Activated naive CD4-positive, alpha-beta T cell treated with anti-CD3 and anti-CD28 coated beads for 36 hours (primary cell): ENCODE measurements around the gene TBX10. TPM values are rescaled to one million over a fixed set of nuclear protein-coding genes. Genes with fewer than 3 reads are reported as not detected.
"Not testable (repeated sequence)": the region's sequence is repeated elsewhere in the genome, so short reads cannot be mapped to it uniquely, and the experiment has no call there.

ENCODE experiments used
- CTCF ChIA-PET: fragments of 350-600 bp; sonication (Branson Sonifier 250); formaldehyde crosslinking; loops from one replicate; lab custom pipeline; 2021; ENCODE audit warnings: antibody characterized with exemption; lab: Charles Lee
- DNase-seq: peaks from one replicate; pipeline ENCODE4 v3.0.0-alpha.2; 2020
- H3K27ac Mint-ChIP-seq: one replicate; pipeline ENCODE4 v1.8.0; 2021; ENCODE audit warnings: mild to moderate bottlenecking, mixed read lengths
- H3K27me3 Mint-ChIP-seq: one replicate; pipeline ENCODE4 v1.8.0; 2021; ENCODE audit warnings: low read depth, mixed read lengths
- H3K36me3 Mint-ChIP-seq: one replicate; pipeline ENCODE4 v1.8.0; 2021; ENCODE audit warnings: low read depth, mixed read lengths
- H3K4me1 Mint-ChIP-seq: one replicate; pipeline ENCODE4 v1.8.0; 2021; ENCODE audit warnings: low read depth, mixed read lengths
- H3K4me3 Mint-ChIP-seq: one replicate; pipeline ENCODE4 v1.8.0; 2021; ENCODE audit warnings: mild to moderate bottlenecking, moderate library complexity, mixed read lengths
- H3K9me3 Mint-ChIP-seq: one replicate; pipeline ENCODE4 v1.8.0; 2021; ENCODE audit warnings: mixed read lengths
- intact Hi-C: fragments of 100-400 bp; cut with micrococcal nuclease; formaldehyde crosslinking; loops from one replicate; pipeline ENCODE4 v1.15.1; 2023
- total RNA-seq, 2 experiments: library from RNA; stranded (reverse); gene quantifications; one replicate each; pipeline ENCODE4 v1.2.3, GENCODE V29; 2021

Gene TBX10
- total RNA-seq, 2 experiments from 2014 or later, result not detected

DNA sequence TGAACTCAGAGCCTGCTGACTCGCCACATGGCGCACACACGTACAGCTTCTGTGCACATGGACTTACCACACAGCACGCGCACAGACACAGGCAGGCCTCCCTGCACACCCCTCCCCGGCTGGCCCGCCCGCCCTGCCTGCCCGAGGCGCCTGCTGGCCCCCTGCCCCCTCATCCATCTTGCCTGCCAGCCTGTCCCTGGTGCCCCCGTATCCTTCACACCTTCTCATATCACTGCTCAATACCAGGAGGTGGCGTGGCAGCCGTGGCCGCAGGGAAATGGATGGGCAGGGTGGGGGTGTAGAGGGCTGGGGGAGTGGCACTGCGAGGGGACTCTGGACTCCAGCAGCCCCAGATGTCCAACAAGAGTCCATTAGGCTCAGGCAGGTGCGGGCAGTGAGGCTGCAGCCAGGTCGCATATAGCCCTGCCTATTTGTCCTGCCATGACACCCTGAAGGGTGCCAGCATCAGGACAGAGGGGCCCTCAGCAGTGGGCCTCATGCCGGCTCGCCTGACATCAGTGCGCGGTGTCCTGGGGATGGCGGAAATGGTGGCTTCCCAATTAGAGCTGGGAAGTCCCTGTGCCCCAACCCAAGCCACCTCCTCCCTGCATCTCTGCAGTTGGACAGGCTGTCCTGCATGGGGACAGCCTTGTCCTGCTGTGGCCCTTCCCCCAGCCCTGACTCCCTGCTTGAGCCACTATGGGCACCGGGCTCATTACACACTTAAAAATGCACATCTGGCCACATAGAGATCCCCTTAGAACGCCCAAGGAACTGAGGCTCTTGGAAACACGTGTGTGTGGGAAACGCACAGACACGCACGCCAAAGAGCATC is 2.0 kb upstream of the TBX10 start:
- intact Hi-C loops, result loop anchor here (5.0 kb wide), 1 partner anchor 151 kb away; no protein-coding TSS in a partner anchor
- H3K4me1 Mint-ChIP-seq, result peaks cover 7% of the 10 kb centered on the region
- no peaks in the 10 kb centered on the region for H3K9me3 Mint-ChIP-seq
- H3K36me3 Mint-ChIP-seq, result no peaks in the 10 kb centered on the region
- H3K27ac Mint-ChIP-seq, result no peak overlapping the region
- DNase-seq, result no peak
- peaks cover 2% of the 10 kb centered on the region for H3K27me3 Mint-ChIP-seq
- H3K4me3 Mint-ChIP-seq, result no peak overlapping the region
- CTCF ChIA-PET, result no interaction called here

- Mint-ChIP-seq H3K27ac (no peak overlapping the region), H3K27me3 (no peaks in the 10 kb centered on the region), H3K9me3 (no peaks in the 10 kb centered on the region), H3K36me3 (no peaks in the 10 kb centered on the region), H3K4me1 (peaks cover under 1% of the 10 kb centered on the region), H3K4me3 (no peak overlapping the region)
- DNase-seq, result no peak
- intact Hi-C loops, result loop anchor here (5.0 kb wide), 1 partner anchor 151 kb away; no protein-coding TSS in a partner anchor
- CTCF ChIA-PET, result interaction anchor here (0.9 to 1.5 kb wide), 2 partner anchors 17 to 73 kb away, joined by 3 read pairs; no protein-coding TSS in a partner anchor
Measured at GRCh38 chr11:67640758-67641337, 1.3 kb upstream of the TBX10 start.

DNA sequence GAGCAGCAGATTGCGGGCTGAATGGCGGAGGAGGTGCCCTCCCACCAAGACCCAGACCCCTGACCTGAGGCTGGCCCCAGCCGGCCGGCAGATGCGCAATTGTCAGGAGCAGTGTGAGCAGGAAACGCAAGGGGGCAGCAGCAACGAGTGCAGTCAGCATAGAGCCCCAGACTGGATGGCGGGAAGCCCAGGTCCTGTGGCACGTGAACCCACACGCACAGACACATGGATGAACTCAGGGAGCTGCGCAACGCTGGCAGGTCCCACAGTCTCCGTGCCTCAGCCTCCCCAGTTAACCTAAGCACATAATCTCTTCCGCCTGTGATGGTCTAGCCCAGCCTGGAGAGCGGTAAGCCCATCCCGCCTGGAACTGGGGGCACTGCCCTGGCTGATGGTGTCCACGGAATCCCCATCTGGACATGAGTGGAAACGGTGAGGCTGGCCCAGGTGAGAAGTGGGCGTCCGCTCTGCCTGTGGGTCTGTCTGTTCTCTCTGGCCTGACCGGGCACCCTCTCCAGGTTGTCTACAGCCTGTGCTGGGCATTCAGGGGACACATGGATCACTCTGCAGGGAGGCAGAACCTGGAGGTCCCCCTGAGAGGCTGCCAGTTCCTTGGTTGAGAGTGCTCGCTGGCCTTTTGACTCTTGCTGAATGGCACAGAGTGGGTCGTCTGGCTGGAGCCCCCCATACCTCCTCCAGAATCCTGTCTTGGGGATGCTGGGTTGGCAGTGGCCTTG is 626 bp upstream of the TBX10 start:
- no peaks in the 10 kb centered on the region for H3K36me3 Mint-ChIP-seq

DNA sequence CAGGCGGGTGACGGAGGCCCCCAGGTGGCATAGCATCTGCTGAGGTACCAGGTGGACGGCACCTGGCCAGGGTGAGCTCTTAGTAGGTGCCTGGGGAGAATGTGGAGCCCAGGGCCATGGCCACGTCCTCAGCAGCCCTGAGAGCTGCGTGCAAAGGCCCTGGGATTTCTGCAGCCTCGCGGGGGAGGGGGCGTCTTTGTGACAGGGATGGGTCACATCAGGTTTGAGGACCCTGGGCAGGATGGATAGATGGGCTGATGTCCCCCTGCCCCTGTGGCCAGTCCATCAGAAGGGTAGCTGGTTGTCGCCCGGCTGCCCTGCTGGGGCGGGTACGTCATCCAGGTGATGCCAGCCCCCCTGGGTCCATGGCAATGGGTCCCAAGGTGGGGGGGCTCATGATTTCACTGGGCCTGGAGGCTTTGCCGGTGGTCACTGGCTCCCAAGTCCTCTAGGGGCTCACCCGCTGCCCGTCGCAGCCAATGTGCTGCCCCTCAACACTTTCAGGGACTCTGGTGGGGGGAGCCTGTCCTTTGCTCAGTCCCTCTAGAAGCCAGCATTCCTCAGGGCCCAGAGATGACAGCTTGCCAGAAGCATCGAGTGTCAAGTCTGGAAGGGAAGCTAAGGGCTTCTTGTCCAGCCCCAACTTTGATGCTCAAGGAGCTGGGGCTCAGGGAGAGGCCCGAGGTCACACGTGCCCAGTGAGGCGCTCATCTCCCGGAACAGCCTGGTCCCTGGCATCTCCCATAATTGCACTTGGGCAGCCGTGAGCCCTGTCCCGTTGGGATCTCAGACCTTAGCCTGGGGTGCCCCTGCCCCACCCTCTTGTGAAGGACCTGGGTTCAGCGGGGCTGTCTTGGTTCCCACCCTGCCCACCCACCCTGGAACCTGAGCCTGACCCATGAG is 777 bp downstream of the TBX10 start:
- H3K27me3 Mint-ChIP-seq, result no peaks in the 10 kb centered on the region
- no peak overlapping the region for H3K27ac Mint-ChIP-seq
- H3K36me3 Mint-ChIP-seq, result no peaks in the 10 kb centered on the region
- no peak for DNase-seq
- intact Hi-C loops, result no loop called here
- H3K4me1 Mint-ChIP-seq, result no peaks in the 10 kb centered on the region
- no peak overlapping the region for H3K4me3 Mint-ChIP-seq
- CTCF ChIA-PET, result interaction anchor here (1.2 to 1.4 kb wide), 2 partner anchors 9 to 10 kb away, joined by 5 read pairs; partner anchors contain the start of gene NUDT8
- no peaks in the 10 kb centered on the region for H3K9me3 Mint-ChIP-seq

More for the DNA sequence above, 626 bp upstream of the TBX10 start:
- no peaks in the 10 kb centered on the region for H3K27me3 Mint-ChIP-seq
- H3K27ac Mint-ChIP-seq, result no peak overlapping the region
- H3K9me3 Mint-ChIP-seq, result no peaks in the 10 kb centered on the region
- CTCF ChIA-PET, result interaction anchor here (0.9 to 1.5 kb wide), 4 partner anchors 8 to 72 kb away, joined by 3 to 5 read pairs (median 4); partner anchors contain the start of gene NUDT8
- intact Hi-C loops, result loop anchor here (5.0 kb wide), 1 partner anchor 152 kb away; no protein-coding TSS in a partner anchor
- peak; percentile 69 for DNase-seq
- H3K4me3 Mint-ChIP-seq, result no peak overlapping the region
- no peaks in the 10 kb centered on the region for H3K4me1 Mint-ChIP-seq

DNA sequence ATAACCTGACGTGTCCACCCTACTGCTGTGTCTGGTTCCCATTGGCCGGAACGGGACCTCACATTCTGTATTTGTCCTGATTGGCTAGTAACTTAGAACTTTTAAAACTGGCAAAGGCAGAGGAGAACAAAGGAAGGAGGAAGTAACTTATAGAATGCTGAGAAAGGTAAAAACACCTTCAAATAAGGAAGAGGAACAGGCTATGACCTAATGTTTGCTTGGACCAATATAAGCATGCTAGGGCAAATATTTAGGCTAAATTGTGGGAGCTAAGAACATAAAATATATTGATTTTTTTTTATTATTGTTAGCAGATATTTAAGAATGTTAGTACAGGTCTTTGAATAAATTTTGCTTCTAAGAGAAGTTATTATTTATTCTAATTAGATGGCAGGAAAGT is 2.1 kb downstream of the TBX10 start:
- H3K4me3 Mint-ChIP-seq, H3K4me1 Mint-ChIP-seq, CTCF ChIA-PET, H3K27ac Mint-ChIP-seq, H3K9me3 Mint-ChIP-seq, intact Hi-C loops, DNase-seq, H3K36me3 Mint-ChIP-seq, H3K27me3 Mint-ChIP-seq: not testable (repeated sequence)

DNA sequence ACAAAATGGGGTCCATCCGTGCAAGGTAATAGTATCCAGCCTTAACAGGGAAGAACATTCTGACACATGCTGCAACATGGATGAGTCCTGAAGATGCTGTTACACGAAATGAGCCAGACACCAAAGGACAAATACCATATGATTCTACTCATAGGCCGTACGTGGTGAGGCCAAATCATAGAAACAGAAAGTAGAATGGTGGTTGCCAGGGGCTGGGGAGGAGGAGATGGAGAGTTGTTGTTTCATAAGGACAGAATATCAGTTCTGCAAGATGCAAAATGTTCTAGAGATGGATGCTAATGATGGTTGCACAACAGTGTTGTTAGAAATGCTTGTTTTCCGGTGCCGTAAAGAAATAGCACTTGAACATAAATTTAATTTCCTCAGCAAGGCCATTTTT is 2.6 kb downstream of the TBX10 start:
- Mint-ChIP-seq H3K9me3 (no peaks in the 10 kb centered on the region), H3K4me1 (no peaks in the 10 kb centered on the region), H3K27ac (no peak overlapping the region), H3K27me3 (no peaks in the 10 kb centered on the region), H3K36me3 (no peaks in the 10 kb centered on the region), H3K4me3 (no peak overlapping the region)
- DNase-seq, result no peak
- intact Hi-C loops, result no loop called here
- CTCF ChIA-PET, result interaction anchor here (1.1 kb wide), 2 partner anchors 10 to 26 kb away, joined by 3 to 4 read pairs; no protein-coding TSS in a partner anchor

GRCh38 chr11:67635231-67635521 is 4.4 kb downstream of the TBX10 start:
- no peak overlapping the region for H3K27ac Mint-ChIP-seq
- intact Hi-C loops, result no loop called here
- DNase-seq, result no peak
- CTCF ChIA-PET, result interaction anchor here (0.7 kb wide), 1 partner anchor 185 kb away, joined by 4 read pairs; no protein-coding TSS in a partner anchor
- no peaks in the 10 kb centered on the region for H3K36me3 Mint-ChIP-seq
- H3K9me3 Mint-ChIP-seq, result no peaks in the 10 kb centered on the region
- H3K27me3 Mint-ChIP-seq, result no peaks in the 10 kb centered on the region
- peaks cover 4% of the 10 kb centered on the region for H3K4me1 Mint-ChIP-seq
- no peak overlapping the region for H3K4me3 Mint-ChIP-seq

GRCh38 chr11:67634366-67635230 is 5.0 kb downstream of the TBX10 start:
- no peak overlapping the region for H3K27ac Mint-ChIP-seq
- H3K4me1 Mint-ChIP-seq, result peaks cover 4% of the 10 kb centered on the region
- no peak overlapping the region for H3K4me3 Mint-ChIP-seq
- H3K36me3 Mint-ChIP-seq, result no peaks in the 10 kb centered on the region
- H3K9me3 Mint-ChIP-seq, result no peaks in the 10 kb centered on the region
- CTCF ChIA-PET, result interaction anchor here (0.7 kb wide), 1 partner anchor 151 kb away, joined by 3 read pairs; no protein-coding TSS in a partner anchor
- no peak for DNase-seq
- intact Hi-C loops, result no loop called here
- H3K27me3 Mint-ChIP-seq, result no peaks in the 10 kb centered on the region

DNA sequence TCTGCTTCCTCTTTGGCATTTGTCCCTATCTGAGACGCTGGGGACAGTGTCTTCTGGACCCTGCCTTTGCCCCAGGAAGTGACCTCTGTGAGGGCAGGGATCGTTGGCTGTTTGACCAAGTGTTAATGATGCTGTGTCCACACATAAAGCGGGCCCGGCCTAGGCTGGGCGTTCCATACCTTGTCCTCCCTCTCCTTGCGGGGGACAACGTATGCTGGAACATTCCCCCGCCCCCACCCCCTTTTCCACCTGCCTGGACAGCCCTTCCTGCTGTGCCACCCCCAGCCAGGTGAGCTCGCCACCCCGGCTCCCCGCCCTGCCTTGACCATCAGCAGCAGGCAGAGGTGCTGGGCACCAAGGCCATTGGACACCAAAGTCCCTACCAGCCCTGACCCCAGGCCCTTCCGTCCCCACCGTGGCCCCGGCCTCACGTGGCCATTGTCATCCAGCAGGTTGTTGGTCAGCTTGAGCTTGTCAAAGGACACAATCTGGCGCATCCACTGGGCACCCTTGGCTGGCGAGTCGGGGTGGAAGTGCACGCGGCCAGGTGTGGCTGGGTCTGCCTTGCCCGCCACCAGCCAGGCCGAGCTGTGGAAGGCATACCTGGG is 5.7 kb downstream of the TBX10 start:
- Mint-ChIP-seq H3K36me3 (no peaks in the 10 kb centered on the region), H3K9me3 (no peaks in the 10 kb centered on the region), H3K4me3 (no peak overlapping the region), H3K27me3 (no peaks in the 10 kb centered on the region), H3K27ac (no peak overlapping the region), H3K4me1 (peaks cover 5% of the 10 kb centered on the region)
- DNase-seq, result no peak
- intact Hi-C loops, result no loop called here
- CTCF ChIA-PET, result interaction anchor here (0.7 kb wide), 1 partner anchor 152 kb away, joined by 3 read pairs; no protein-coding TSS in a partner anchor

DNA sequence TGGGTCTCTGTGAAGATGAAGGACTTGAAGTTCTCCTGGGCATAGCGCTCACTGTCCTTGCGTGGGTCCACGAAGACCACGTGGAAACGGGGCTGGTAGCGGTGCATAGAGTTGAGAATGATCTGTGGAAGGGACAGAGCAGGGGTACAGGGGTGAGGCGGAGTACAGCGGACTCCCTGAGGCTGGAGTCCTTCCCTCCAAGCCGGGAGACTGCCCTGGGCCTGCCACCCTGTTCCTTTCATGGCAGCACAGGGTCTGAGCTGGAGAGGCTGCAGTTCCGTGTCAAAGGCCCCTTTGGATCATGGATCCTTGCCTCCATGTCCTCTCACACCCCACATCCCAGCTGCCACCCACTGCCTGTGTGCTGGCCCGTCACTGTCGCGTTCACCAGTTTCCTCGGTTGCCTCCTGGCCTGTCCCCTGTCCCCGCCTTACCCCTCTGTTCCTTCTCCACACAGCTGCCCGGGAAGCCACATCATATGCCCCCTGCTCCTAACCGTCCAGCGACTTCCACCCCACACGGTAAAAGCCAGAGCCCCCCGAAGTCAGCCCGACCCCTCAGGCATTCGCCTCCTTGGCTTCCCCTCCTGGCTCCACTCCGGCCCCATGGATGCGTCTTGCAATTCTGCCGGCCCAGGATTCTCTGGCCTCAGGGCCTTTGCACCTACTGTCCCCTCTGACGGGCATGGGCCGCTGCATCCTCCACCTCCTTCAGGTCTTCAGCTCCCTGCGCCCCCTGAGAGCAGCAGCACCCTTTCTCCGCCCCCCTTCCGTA is 6.4 kb downstream of the TBX10 start:
- Mint-ChIP-seq H3K4me1 (peaks cover 5% of the 10 kb centered on the region), H3K27ac (no peak overlapping the region), H3K27me3 (no peaks in the 10 kb centered on the region), H3K36me3 (no peaks in the 10 kb centered on the region), H3K9me3 (no peaks in the 10 kb centered on the region), H3K4me3 (no peak overlapping the region)
- intact Hi-C loops, result no loop called here
- no peak for DNase-seq
- CTCF ChIA-PET, result interaction anchor here (1.3 kb wide), 2 partner anchors 15 to 81 kb away, joined by 3 read pairs; no protein-coding TSS in a partner anchor
